Measurements from ENCODE around the gene PKHD1.

Gene PKHD1

DNA sequence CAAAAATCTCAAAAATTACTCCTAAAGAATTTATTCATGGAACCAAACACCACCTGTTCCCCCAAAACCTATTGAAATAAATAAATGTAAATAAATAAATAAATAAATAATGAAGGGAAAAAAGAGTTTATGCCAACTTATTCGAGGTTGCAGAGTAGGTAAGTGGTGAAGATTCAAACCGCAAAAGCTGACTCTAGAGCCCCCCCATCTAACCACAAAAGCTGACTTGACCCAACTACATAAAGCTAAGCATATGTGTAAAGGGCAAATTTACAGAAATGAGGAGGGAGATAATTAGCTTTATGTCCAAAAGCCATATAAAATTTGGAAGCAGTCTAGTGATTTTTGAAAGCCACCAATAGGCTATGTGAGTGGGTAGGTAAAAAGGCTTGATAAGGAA is 486.9 kb downstream of the PKHD1 start:
- DNase-seq (ENCODE audit: low read depth): no peak
- in situ Hi-C loops (cut with HindIII; ENCODE audit: low sequenced_read_pairs): no loop called here
- no peak overlapping the region for H3K4me3 ChIP-seq (ENCODE audit: low read depth, low read length)
- TF ChIP-seq, protein P1, sequence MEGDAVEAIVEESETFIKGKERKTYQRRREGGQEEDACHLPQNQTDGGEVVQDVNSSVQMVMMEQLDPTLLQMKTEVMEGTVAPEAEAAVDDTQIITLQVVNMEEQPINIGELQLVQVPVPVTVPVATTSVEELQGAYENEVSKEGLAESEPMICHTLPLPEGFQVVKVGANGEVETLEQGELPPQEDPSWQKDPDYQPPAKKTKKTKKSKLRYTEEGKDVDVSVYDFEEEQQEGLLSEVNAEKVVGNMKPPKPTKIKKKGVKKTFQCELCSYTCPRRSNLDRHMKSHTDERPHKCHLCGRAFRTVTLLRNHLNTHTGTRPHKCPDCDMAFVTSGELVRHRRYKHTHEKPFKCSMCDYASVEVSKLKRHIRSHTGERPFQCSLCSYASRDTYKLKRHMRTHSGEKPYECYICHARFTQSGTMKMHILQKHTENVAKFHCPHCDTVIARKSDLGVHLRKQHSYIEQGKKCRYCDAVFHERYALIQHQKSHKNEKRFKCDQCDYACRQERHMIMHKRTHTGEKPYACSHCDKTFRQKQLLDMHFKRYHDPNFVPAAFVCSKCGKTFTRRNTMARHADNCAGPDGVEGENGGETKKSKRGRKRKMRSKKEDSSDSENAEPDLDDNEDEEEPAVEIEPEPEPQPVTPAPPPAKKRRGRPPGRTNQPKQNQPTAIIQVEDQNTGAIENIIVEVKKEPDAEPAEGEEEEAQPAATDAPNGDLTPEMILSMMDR (IDR thresholded peaks at IDR 0.05; ENCODE audit: low read depth, low read length, missing control alignments): no peak

DNA sequence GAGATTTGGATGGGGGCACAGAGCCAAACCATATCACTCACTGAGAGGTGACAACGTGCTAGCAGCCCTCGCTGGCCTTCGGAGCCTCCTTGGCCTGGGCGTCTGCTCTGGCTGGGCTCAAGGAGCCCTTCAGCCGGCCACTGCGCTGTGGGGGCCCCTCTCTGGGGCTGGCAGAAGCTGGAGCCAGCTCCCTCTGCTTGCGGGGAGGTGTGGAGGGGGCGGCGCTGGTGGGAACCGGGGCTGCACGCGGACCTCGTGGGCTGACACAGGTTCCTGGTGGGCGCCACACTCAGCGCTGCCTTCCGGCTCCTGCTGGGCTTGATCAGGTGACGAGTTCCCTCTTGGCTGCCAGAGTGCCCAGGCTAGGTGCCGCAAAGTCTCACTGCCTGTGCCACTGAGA is 489.2 kb downstream of the PKHD1 start:
- no peak overlapping the region for H3K4me3 ChIP-seq (ENCODE audit: low read depth, low read length)
- no peak for DNase-seq (ENCODE audit: low read depth)
- in situ Hi-C loops (cut with HindIII; ENCODE audit: low sequenced_read_pairs): no loop called here
- TF ChIP-seq, protein P1 (IDR thresholded peaks at IDR 0.05; ENCODE audit: low read depth, low read length, missing control alignments): no peak

DNA sequence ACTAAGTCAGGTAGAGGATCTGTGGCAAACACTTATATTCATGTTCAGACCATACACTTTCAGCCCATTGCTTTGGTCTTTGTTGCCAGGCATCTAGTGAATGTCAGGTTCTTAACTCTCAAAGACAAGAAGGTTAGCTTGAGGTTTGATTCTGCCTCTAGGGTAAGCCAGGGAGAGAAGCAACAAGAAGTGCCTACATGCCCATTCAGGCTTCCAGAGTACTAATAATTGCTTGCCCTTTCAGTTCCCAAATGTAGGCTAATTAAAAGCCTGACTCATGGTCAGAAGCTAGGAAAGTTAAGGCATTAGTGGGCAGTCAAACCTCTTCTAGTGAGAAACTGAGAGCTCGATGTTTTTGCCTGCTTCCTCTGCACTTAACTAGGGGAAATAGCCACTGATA is 492.4 kb downstream of the PKHD1 start:
- no peak for DNase-seq (ENCODE audit: low read depth)
- in situ Hi-C loops (cut with HindIII; ENCODE audit: low sequenced_read_pairs): no loop called here
- no peak overlapping the region for H3K4me3 ChIP-seq (ENCODE audit: low read depth, low read length)
- TF ChIP-seq, protein P1 (IDR thresholded peaks at IDR 0.05; ENCODE audit: low read depth, low read length, missing control alignments): no peak

DNA sequence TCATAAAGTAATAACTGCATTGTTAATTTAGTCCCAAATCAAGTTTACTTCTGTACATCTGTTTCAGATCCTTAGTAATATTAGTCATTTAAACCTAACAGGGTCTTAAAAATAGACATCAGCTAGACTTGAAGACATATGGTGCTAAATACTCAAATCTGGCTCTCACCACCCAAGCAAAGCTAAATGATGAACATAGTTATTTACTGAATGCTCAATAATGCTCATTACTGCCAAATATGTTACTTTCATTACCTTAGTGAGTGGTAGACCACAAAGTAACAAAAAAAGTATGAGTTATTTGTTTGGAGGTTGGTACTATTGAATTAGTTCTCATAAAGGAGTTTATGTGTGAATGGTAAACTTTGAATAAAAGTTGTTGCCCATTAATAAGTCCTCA is 502.1 kb downstream of the PKHD1 start:
- no peak overlapping the region for H3K4me3 ChIP-seq (ENCODE audit: low read depth, low read length)
- in situ Hi-C loops (cut with HindIII; ENCODE audit: low sequenced_read_pairs): no loop called here
- DNase-seq (ENCODE audit: low read depth): no peak
- TF ChIP-seq, protein P1 (IDR thresholded peaks at IDR 0.05; ENCODE audit: low read depth, low read length, missing control alignments): no peak

DNA sequence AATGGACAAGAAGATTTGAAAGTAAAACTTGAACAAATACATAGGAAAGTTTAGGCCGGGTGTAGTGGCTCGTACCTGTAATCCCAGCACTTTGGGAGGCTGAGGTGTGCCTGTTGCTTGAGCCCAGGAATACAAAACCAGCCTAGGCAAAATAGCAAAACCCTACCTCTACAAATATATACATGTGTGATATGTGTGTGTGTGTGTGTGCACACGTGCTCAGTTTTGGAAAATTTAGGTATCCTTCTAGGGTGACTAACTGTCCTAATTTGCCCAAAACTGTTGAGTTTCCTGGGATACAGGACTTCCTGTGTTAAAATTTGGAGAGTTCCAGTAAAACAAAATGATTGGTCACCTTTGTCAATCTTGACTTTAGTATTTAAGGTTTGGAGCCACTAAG is 503.2 kb downstream of the PKHD1 start:
- TF ChIP-seq, protein P1 (IDR thresholded peaks at IDR 0.05; ENCODE audit: low read depth, low read length, missing control alignments): no peak
- in situ Hi-C loops (cut with HindIII; ENCODE audit: low sequenced_read_pairs): no loop called here
- DNase-seq (ENCODE audit: low read depth): no peak
- H3K4me3 ChIP-seq (ENCODE audit: low read depth, low read length): no peak overlapping the region

DNA sequence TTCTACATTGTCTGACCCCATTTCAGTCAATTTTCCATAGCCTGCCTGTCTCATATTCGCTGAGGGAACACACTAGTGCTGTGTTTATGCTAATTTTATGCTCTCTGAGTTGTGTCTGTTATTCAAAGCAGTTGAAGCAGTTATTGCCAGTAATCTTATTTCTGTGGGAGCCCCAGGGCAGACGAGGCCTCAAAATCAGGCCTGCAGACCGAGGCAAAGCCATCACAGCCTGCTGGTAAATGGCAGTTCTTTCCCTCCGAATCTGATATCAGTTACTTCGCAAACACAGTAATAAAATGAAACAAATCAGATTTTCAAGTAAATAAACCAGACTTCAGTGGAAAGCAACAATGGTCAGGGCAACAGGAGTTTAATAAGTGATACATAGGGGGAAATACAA is 508.4 kb downstream of the PKHD1 start:
- in situ Hi-C loops (cut with HindIII; ENCODE audit: low sequenced_read_pairs): no loop called here
- DNase-seq (ENCODE audit: low read depth): no peak
- TF ChIP-seq, protein P1 (IDR thresholded peaks at IDR 0.05; ENCODE audit: low read depth, low read length, missing control alignments): no peak
- H3K4me3 ChIP-seq (ENCODE audit: low read depth, low read length): no peak overlapping the region

DNA sequence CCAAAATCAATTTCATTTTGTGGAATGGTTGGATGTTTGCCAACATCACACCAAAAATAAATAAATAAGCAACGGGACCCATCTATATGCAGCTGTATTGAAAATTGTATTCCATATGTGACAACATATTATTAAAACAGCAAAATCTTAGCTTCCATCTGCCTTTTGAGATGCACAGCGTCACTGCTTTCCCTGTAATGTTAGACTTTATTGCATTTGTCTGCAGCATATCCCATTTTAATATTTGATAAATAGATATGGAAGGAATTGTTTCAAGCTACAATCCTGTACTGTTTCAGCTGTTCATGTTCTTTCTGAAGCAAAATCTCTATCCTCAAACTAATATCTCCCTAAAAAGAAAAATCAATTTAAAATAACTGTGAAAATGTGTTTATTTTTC is 509.1 kb downstream of the PKHD1 start:
- no peak overlapping the region for H3K4me3 ChIP-seq (ENCODE audit: low read depth, low read length)
- no peak for DNase-seq (ENCODE audit: low read depth)
- TF ChIP-seq, protein P1 (IDR thresholded peaks at IDR 0.05; ENCODE audit: low read depth, low read length, missing control alignments): no peak
- in situ Hi-C loops (cut with HindIII; ENCODE audit: low sequenced_read_pairs): no loop called here

Measured in astrocyte of the cerebellum (primary cell).